ENCODE results near the gene MAP2K3.

DNA sequence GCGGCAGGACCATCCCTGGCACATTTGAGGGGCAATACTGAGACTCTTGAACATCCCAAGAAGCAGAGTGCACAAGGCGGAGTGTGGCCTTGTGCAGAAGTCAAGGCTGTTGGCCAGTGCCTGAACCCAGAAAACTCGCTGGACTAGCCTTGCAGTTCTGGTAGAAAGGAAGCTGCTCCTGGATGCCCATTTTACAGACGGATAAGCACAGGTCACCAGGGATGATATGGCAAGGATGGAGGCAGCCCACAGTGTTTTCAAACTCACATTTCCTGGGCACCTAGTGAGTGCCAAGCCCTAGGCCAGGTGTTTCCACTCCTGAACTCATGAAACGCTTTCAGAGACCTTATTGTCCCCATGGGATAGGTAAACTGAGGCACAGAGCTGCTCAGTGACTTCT lies 1.7 kb upstream of the MAP2K3 start:
- TF ChIP-seq, protein P1, sequence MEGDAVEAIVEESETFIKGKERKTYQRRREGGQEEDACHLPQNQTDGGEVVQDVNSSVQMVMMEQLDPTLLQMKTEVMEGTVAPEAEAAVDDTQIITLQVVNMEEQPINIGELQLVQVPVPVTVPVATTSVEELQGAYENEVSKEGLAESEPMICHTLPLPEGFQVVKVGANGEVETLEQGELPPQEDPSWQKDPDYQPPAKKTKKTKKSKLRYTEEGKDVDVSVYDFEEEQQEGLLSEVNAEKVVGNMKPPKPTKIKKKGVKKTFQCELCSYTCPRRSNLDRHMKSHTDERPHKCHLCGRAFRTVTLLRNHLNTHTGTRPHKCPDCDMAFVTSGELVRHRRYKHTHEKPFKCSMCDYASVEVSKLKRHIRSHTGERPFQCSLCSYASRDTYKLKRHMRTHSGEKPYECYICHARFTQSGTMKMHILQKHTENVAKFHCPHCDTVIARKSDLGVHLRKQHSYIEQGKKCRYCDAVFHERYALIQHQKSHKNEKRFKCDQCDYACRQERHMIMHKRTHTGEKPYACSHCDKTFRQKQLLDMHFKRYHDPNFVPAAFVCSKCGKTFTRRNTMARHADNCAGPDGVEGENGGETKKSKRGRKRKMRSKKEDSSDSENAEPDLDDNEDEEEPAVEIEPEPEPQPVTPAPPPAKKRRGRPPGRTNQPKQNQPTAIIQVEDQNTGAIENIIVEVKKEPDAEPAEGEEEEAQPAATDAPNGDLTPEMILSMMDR (IDR thresholded peaks at IDR 0.05) = no peak
- TF ChIP-seq POLR2A (IDR thresholded peaks at IDR 0.05) (no peak), EP300 (IDR thresholded peaks at IDR 0.05) (no peak)

All from ovary (tissue), 3 donors.